Mammary epithelial cell (primary cell): ENCODE data around the gene SNAPC1.
A peak's percentile ranks its signal among the peaks of the same experiment; 100 is the strongest.

ENCODE experiments used
- EZH2 ChIP-seq: IDR thresholded peaks from 2 replicates; pipeline ENCODE4 v1.6.1; 2012; ENCODE audit warnings: low read length, inconsistent platforms, borderline replicate concordance
- TF ChIP-seq, protein P1 (sequence below), 2 donors: IDR thresholded peaks in 1 of 2; conservative IDR thresholded peaks in 1 of 2; 2 replicates each; pipeline ENCODE4 v1.5.1; 2011 to 2012; ENCODE audit warnings: inconsistent platforms in 2 of 2, low read length in 2 of 2, mild to moderate bottlenecking in 2 of 2, control low read depth in 1 of 2, low read depth in 1 of 2; ENCODE audit not compliant: insufficient read depth in 1 of 2; ENCODE audit errors: extremely low read depth in 1 of 2

DNA sequence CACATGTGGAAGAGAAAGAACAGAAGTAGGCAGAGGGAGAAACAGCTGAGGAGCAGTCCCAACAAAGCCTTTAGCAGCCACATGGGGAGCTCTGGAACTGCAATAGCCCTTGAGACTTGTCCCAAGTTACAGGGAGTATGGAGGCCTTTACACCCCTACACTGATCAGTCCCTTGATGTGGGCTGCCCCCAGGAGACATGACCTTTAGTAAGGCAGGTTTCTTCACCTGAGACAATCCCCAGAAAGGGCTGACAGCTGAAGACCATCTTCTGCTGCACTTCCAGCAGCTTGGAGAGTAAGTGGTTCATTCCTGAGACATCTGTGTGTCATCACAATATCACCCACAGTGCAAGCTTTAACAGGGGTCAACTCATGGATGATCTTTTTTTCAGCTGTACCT lies 8.6 kb upstream of the SNAPC1 start:
- TF ChIP-seq, protein P1, sequence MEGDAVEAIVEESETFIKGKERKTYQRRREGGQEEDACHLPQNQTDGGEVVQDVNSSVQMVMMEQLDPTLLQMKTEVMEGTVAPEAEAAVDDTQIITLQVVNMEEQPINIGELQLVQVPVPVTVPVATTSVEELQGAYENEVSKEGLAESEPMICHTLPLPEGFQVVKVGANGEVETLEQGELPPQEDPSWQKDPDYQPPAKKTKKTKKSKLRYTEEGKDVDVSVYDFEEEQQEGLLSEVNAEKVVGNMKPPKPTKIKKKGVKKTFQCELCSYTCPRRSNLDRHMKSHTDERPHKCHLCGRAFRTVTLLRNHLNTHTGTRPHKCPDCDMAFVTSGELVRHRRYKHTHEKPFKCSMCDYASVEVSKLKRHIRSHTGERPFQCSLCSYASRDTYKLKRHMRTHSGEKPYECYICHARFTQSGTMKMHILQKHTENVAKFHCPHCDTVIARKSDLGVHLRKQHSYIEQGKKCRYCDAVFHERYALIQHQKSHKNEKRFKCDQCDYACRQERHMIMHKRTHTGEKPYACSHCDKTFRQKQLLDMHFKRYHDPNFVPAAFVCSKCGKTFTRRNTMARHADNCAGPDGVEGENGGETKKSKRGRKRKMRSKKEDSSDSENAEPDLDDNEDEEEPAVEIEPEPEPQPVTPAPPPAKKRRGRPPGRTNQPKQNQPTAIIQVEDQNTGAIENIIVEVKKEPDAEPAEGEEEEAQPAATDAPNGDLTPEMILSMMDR (conservative IDR thresholded peaks at IDR 0.05 in 1 of 2, IDR thresholded peaks at IDR 0.05 in 1 of 2; ENCODE audit: extremely low read depth in 1 of 2, insufficient read depth in 1 of 2, low read depth in 1 of 2, low read length in 2 of 2), result peak; percentile 8 to 24
- TF ChIP-seq EZH2, result no peak
